ENCODE results near the gene APOA1.
A peak's percentile ranks its signal among the peaks of the same experiment; 100 is the strongest.

Gene APOA1

DNA sequence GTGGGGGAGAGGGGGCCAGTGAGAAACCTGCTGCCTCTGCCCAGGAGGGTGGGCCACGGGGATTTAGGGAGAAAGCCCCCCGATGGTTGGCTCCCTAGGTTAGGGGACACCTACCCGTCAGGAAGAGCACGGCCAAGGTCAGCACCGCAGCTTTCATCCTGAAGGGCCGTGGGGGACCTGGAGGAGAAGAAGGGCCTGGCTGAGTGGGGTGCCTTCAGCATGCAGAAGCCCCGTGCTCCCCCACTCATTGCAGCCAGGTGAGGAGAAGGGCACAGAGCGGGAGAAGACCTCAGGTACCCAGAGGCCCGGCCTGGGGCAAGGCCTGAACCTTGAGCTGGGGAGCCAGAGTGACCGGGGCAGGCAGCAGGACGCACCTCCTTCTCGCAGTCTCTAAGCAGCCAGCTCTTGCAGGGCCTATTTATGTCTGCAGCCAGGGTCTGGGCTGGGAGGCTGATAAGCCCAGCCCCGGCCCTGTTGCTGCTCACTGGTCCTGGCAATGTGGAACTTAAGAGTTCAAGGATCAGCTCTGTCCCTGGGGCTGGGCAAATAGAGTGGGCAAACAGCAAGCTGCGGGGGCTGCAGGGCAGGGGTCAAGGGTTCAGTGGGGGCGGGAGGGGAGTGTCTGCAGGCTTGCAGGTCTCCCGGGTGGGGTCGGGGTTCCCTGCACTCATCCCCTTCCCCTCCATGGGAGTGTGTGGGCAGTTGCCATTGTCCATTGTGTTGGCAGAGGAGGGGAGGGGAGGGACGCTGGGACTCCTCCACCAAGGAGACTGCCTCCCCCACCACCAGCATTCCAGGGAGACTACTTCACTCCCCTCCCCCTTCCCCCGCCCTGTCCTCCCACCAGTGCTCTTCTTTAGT is at the start of gene APOA1:
Gene APOA1 (minus strand): TSS at position 392 of the 861 bp plus-strand sequence. CDS start 235 bp downstream, at position 157.
- no peak for DNase-seq (ENCODE audit: low read depth)
- no peak for TF ChIP-seq CTCF (conservative IDR thresholded peaks at IDR 0.05; ENCODE audit: control insufficient read depth, insufficient read depth, low read depth, low read length)
- H3K4me3 ChIP-seq (ENCODE audit: control insufficient read depth, low read depth, low read length) = no peak within 1 kb of the TSS

- no peak overlapping the region for H3K4me3 ChIP-seq (ENCODE audit: control insufficient read depth, low read depth, low read length)
- TF ChIP-seq CTCF (conservative IDR thresholded peaks at IDR 0.05; ENCODE audit: control insufficient read depth, insufficient read depth, low read depth, low read length) = no peak
- peak; percentile 73 for DNase-seq (ENCODE audit: low read depth)
Observed at GRCh38 chr11:116885951-116886655, 48.7 kb upstream of the APOA1 start.

- DNase-seq (ENCODE audit: low read depth) = peak; percentile 92
Observed at GRCh38 chr11:116882386-116882785, 45.0 kb upstream of the APOA1 start.

GRCh38 chr11:116881143-116881542 is 43.7 kb upstream of the APOA1 start:
- no peak for TF ChIP-seq CTCF (conservative IDR thresholded peaks at IDR 0.05; ENCODE audit: control insufficient read depth, insufficient read depth, low read depth, low read length)
- no peak for DNase-seq (ENCODE audit: low read depth)
- no peak overlapping the region for H3K4me3 ChIP-seq (ENCODE audit: control insufficient read depth, low read depth, low read length)

More at GRCh38 chr11:116882386-116882785, 45.0 kb upstream of the APOA1 start:
- TF ChIP-seq CTCF (conservative IDR thresholded peaks at IDR 0.05; ENCODE audit: control insufficient read depth, insufficient read depth, low read depth, low read length) = no peak
- no peak overlapping the region for H3K4me3 ChIP-seq (ENCODE audit: control insufficient read depth, low read depth, low read length)

DNA sequence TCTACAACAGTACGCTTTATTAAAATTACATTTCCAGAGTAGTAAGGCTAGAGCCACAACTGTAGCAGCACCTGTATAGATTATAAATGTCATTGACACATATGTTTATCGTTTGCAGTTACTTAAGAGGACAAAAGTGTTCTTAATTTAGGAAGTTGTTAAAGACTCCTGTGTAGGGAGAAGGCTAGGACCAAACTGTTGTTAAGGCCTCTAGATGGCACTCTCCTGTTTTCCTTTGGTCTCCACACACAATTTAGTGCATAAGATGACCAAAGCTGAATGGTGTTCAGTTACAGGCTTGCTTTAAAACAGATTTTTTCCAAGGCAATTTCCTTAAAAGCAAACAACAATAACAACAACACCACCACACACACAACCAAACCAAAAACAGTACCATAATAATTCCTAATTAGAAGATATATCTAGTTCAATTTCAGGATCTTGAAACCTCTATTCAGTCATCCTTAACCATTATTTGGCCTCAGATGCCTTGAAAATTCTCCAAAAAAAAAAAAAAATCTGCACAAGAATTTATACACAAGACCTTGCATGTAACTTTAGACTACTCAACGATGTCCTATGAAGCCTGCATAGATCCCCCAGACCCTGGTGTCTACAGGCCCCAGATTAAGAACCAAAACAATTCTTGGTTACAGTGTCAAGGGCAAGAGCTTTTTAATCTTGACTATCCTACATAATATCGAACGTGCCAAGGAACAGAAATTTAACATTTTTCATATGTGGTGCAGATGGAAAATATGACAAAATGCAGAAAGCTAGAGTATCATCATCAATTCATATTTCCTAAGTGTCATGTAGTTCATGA is 42.6 kb upstream of the APOA1 start:
- DNase-seq (ENCODE audit: low read depth) = peak; percentile 87
- no peak overlapping the region for H3K4me3 ChIP-seq (ENCODE audit: control insufficient read depth, low read depth, low read length)
- TF ChIP-seq CTCF (conservative IDR thresholded peaks at IDR 0.05; ENCODE audit: control insufficient read depth, insufficient read depth, low read depth, low read length) = peak; percentile 91

DNA sequence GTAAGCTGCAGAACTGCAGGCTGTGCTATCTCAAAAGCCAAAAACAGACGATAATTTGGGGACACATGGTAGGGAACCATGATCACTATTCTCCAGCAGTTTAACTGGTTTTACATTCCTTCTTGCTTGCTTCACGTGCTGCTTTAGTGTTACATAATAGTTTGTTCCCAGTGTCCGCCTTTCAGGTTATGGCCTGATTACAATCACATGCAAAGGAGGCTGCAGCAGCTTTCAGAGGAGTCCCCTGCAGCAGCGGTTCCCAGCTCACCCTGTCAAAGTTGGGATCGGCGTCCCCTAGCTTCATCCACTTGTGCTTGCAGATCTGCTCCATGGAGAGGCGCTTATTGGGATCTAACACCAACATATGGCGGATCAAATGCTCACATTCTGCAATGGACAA is 39.2 kb upstream of the APOA1 start:
- no peak overlapping the region for H3K4me3 ChIP-seq (ENCODE audit: control insufficient read depth, low read depth, low read length)
- TF ChIP-seq CTCF (conservative IDR thresholded peaks at IDR 0.05; ENCODE audit: control insufficient read depth, insufficient read depth, low read depth, low read length) = no peak
- DNase-seq (ENCODE audit: low read depth) = no peak

Data from fibroblast of mammary gland (primary cell).